Activated naive CD4-positive, alpha-beta T cell treated with anti-CD3 and anti-CD28 coated beads, Interleukin-2, amount 50 U/mL, for 72 hours (primary cell): Measurements from ENCODE around the gene RBM3. TPM values are rescaled to one million over a fixed set of nuclear protein-coding genes. Genes with fewer than 3 reads are reported as not detected.
A peak's percentile ranks its signal among the peaks of the same experiment; 100 is the strongest.
"Not testable (repeated sequence)": the region's sequence is repeated elsewhere in the genome, so short reads cannot be mapped to it uniquely, and the experiment has no call there.

Experiments
- ATAC-seq, 2 donors: fragments of 150-1000 bp; cut with Tn5 transposase; 2 replicates each; pipeline ENCODE4 v1.10.0; 2021; ENCODE audit warnings: mild to moderate bottlenecking in 2 of 2, moderate library complexity in 2 of 2
- DNase-seq, 2 donors: peaks; one replicate each; pipeline ENCODE4 v3.0.0; 2021 to 2022; ENCODE audit warnings: low spot score in 2 of 2
- H3K27ac Mint-ChIP-seq, 2 donors: one replicate each; pipeline ENCODE4 v1.8.0; 2022; ENCODE audit warnings: mild to moderate bottlenecking in 2 of 2, mixed read lengths in 2 of 2
- H3K36me3 Mint-ChIP-seq, 2 donors: one replicate each; pipeline ENCODE4 v1.8.0; 2022; ENCODE audit warnings: mixed read lengths in 2 of 2
- H3K9me3 Mint-ChIP-seq, 2 donors: one replicate each; pipeline ENCODE4 v1.8.0; 2022; ENCODE audit warnings: mixed read lengths in 2 of 2
- total RNA-seq, 2 donors: library from RNA; stranded (reverse); gene quantifications; one replicate each; pipeline ENCODE4 v1.2.3, GENCODE V29; 2022

Gene RBM3
- 100 to 1,000 TPM; 171 to 256 TPM for total RNA-seq

DNA sequence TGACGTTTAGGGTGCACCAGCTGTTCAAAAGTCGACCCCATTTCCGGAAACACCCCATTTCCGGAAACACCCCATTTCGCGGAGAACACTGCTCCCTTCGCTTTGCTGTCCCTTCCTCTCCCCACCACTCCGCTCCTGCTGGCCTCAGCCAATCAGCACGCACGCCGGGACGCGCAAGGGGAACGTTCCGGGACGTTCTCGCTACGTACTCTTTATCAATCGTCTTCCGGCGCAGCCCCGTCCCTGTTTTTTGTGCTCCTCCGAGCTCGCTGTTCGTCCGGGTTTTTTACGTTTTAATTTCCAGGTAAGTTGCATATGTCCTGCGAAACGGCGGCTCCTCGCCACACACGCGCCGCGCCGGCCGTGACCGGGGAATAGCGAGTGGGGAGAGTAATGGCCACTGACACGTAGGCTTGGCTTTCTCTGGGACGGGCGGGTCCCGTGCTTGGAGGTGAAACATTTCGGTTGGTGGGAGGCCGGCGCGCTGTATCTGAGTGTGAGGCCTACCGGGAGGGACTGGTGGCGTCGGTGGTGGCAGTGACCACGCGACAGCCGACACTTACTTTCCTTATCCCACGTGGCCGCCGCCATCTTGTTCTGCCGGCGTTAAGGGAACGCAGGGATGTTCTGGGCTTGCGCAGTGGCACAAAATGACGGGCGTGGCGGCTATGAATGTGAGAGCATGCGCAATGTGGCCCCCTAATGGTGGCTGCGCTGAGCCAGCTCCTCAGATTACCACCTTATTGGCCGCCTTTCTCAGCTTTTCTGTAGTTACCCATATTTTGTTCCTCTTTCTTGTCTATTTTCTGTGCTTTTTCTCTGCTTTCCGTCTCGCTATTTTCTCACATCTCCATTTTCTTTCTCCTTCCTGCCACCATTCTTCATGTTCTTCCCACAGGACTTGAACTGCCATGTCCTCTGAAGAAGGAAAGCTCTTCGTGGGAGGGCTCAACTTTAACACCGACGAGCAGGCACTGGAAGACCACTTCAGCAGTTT is at the start of gene RBM3:
RBM3 (plus strand) TSS at position 215 of the 997 bp plus-strand sequence; CDS start at position 912, 697 bp downstream.
- Mint-ChIP-seq H3K27ac (peak within 1 kb of the TSS; percentile 100), H3K36me3 (peaks cover 20 to 50% of the 10 kb centered on the region in 2 donors), H3K9me3 (no peaks in the 10 kb centered on the region)
- DNase-seq (peak; percentile 85 to 88), ATAC-seq (peak; percentile 91 to 92)

- H3K36me3 Mint-ChIP-seq: peaks cover 7 to 21% of the 10 kb centered on the region in 2 donors
- not testable (repeated sequence) for H3K9me3 Mint-ChIP-seq, ATAC-seq, H3K27ac Mint-ChIP-seq, DNase-seq
Observed at GRCh38 chrX:48525853-48526252, 48.4 kb upstream of the RBM3 start.

- Mint-ChIP-seq H3K27ac (no peak overlapping the region), H3K36me3 (peaks cover 6 to 24% of the 10 kb centered on the region in 2 donors), H3K9me3 (no peaks in the 10 kb centered on the region)
- ATAC-seq (no peak), DNase-seq (no peak)
Observed at GRCh38 chrX:48530736-48531135, 43.5 kb upstream of the RBM3 start.

- H3K36me3 Mint-ChIP-seq: peaks cover 4 to 21% of the 10 kb centered on the region in 2 donors
- H3K27ac Mint-ChIP-seq: peak overlapping the region; percentile 45 to 68
- no peaks in the 10 kb centered on the region for H3K9me3 Mint-ChIP-seq
- no peak for DNase-seq
- peak in 1 of 2 donors; percentile 72 for ATAC-seq
Observed at GRCh38 chrX:48531358-48531959, 42.8 kb upstream of the RBM3 start.

- Mint-ChIP-seq H3K36me3 (peaks cover 0 to 17% of the 10 kb centered on the region in 2 donors), H3K9me3 (no peaks in the 10 kb centered on the region), H3K27ac (peak overlapping the region in 1 of 2 donors; percentile 68)
- DNase-seq (no peak), ATAC-seq (no peak)
Observed at GRCh38 chrX:48532161-48532560, 42.1 kb upstream of the RBM3 start.

DNA sequence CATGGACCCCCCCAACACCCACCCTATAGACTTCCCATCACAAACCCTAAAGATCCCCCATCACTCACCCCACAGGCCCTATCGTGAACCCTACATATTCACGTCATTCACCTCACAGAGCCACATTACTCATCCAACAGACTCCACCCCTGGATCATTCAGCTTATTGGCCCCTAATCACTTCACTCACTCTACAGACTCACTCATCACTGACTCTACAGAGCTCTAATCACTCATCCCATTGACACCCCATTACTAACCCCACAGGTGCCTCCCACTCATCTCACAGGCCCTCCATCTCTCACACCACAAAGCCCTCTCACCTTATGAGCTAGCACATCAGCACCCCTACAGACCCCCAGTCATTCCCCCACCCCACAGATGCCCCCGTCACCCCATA is 41.1 kb upstream of the RBM3 start:
- Mint-ChIP-seq H3K9me3 (no peaks in the 10 kb centered on the region), H3K27ac (no peak overlapping the region), H3K36me3 (peaks cover 0 to 15% of the 10 kb centered on the region in 2 donors)
- DNase-seq (no peak), ATAC-seq (peak; percentile 30 to 54)

- Mint-ChIP-seq H3K27ac (peak overlapping the region; percentile 72 to 91), H3K36me3 (peaks cover 8% of the 10 kb centered on the region in 2 donors), H3K9me3 (no peaks in the 10 kb centered on the region)
- ATAC-seq (no peak), DNase-seq (no peak)
Observed at GRCh38 chrX:48538641-48539344, 35.5 kb upstream of the RBM3 start.

DNA sequence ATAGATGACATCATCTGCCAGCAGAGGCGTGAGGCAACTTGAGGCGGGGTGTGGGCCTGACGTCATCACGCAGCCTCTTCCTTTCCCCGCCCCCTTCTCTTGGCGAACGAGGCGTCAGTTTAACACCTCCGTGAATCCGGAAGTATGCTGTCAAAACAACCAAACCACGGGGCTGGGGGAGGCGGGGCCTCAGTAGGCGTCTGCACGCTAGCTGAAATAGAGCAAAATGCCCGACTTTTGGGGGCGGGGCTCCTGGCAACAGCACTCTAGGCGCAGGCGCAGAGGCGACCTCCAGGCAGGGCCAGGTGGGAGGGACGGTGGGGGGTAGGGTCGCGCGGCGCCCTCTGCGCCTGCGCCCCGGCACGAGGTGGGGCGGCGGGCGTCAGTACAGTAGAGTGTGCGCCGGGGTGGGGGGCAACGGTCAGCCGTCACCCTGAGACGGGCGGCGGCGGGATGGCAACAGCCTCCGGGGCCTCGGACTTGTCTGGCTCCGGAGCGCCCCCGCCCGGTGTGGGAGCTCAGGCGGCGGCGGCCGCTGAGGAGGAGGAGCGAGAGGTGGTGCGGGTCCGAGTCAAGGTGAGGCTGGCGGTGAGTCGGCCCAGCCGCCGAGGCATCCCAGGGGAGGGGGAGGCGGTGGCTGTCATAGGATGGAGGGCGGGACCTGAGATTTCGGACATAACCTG is 34.8 kb upstream of the RBM3 start, which contains the start of gene TBC1D25:
TBC1D25 (plus strand) TSS at position 370 of the 683 bp plus-strand sequence; CDS start at position 454, 84 bp downstream.
- DNase-seq (peak; percentile 92 to 96), ATAC-seq (peak; percentile 91 to 92)
- Mint-ChIP-seq H3K9me3 (no peaks in the 10 kb centered on the region), H3K36me3 (peaks cover 8% of the 10 kb centered on the region in 2 donors), H3K27ac (peak within 1 kb of the TSS; percentile 86 to 91)

- Mint-ChIP-seq H3K36me3 (peaks cover 8% of the 10 kb centered on the region in 2 donors), H3K27ac (peak overlapping the region; percentile 86 to 91), H3K9me3 (no peaks in the 10 kb centered on the region)
- ATAC-seq: peak; percentile 51 to 60
- DNase-seq: peak in 1 of 2 donors; percentile 60
Observed at GRCh38 chrX:48540028-48540375, 34.3 kb upstream of the RBM3 start.

GRCh38 chrX:48540480-48540879 is 33.8 kb upstream of the RBM3 start:
- Mint-ChIP-seq H3K27ac (peak overlapping the region; percentile 86 to 91), H3K36me3 (peaks cover 8% of the 10 kb centered on the region in 2 donors), H3K9me3 (no peaks in the 10 kb centered on the region)
- DNase-seq (no peak), ATAC-seq (no peak)

- Mint-ChIP-seq H3K9me3 (no peaks in the 10 kb centered on the region), H3K27ac (peak overlapping the region; percentile 30 to 91), H3K36me3 (peaks cover 8% of the 10 kb centered on the region in 2 donors)
- DNase-seq: no peak
- ATAC-seq: no peak
Observed at GRCh38 chrX:48541140-48541814, 33.0 kb upstream of the RBM3 start.

GRCh38 chrX:48548871-48549270 is 25.4 kb upstream of the RBM3 start:
- H3K36me3 Mint-ChIP-seq: no peaks in the 10 kb centered on the region
- H3K27ac Mint-ChIP-seq: peak overlapping the region in 1 of 2 donors; percentile 46
- DNase-seq: no peak
- no peaks in the 10 kb centered on the region for H3K9me3 Mint-ChIP-seq
- no peak for ATAC-seq

GRCh38 chrX:48555731-48556325 is 18.5 kb upstream of the RBM3 start:
- DNase-seq, ATAC-seq: not testable (repeated sequence)

DNA sequence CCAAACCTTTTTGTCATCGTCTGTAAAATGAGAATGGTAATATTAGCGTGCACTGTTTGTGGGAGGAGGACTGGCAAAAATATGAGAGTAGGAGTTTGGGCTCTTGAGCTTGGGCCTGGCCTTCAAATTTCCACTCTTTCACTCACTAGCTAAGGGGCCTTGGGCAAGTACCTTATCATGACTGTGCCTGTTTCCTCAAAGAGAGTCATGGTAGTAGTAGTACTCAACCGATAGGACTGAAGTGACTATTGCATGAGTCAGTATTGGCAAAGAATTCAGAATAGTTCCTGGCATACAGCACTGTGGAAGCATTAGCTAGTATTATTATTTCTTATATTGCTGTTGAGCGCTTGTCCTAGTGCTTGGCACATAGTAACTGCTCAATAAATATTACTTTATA is 16.0 kb upstream of the RBM3 start:
- Mint-ChIP-seq H3K9me3 (no peaks in the 10 kb centered on the region), H3K36me3 (peaks cover 0 to 10% of the 10 kb centered on the region in 2 donors), H3K27ac (peak overlapping the region; percentile 54 to 81)
- ATAC-seq: peak; percentile 98 to 100
- no peak for DNase-seq

More at GRCh38 chrX:48555731-48556325, 18.5 kb upstream of the RBM3 start:
- H3K27ac Mint-ChIP-seq, H3K9me3 Mint-ChIP-seq, H3K36me3 Mint-ChIP-seq: not testable (repeated sequence)

- Mint-ChIP-seq H3K9me3 (no peaks in the 10 kb centered on the region), H3K36me3 (peaks cover 0 to 8% of the 10 kb centered on the region in 2 donors), H3K27ac (peak overlapping the region in 1 of 2 donors; percentile 68)
- DNase-seq: no peak
- ATAC-seq: no peak
Observed at GRCh38 chrX:48559636-48560035, 14.6 kb upstream of the RBM3 start.
